Measurements from ENCODE around the gene FYN. TPM values are rescaled to one million over a fixed set of nuclear protein-coding genes. Genes with fewer than 3 reads are reported as not detected.

The FYN gene
- total and polyA plus RNA-seq, 10 of the 15 experiments (the other 5 are each of a cell fraction or from before 2014, with no cell fraction given), result 51.4 to 247 (median 138) TPM

- ChIA-PET SMC1A (ENCODE audit: uncharacterized antibody, unreplicated experiment) (no interaction called here), POLR2A (no interaction called here), RAD21 (ENCODE audit: unreplicated experiment) (interaction anchor here (1.0 kb wide), 1 partner anchor 358 kb away, joined by 3 read pairs; a partner anchor contains a TSS), CTCF (no interaction called here)
- no peak for TF ChIP-seq ZBTB11 (CRISPR knock-in tag; IDR thresholded peaks at IDR 0.05)
- TF ChIP-seq ZNF622 (IDR thresholded peaks at IDR 0.05), result no peak
- Histone ChIP-seq H3K79me2 (ENCODE audit: control insufficient read depth, insufficient read depth, low read length) (no peaks in the 10 kb centered on the region), H3K27ac (ENCODE audit: control insufficient read depth, insufficient read depth) (no peak overlapping the region), H3K4me2 (ENCODE audit: control insufficient read depth, insufficient read depth) (no peak overlapping the region), H3K9me3 (replicated peaks; ENCODE audit: control insufficient read depth, insufficient read depth, low read length) (no peaks in the 10 kb centered on the region; the same call in 2 of the 3 replicates), H3K4me3 (no peak overlapping the region), H3K36me3 (ENCODE audit: control insufficient read depth in 2 of 2, insufficient read depth in 2 of 2, low read length in 1 of 2) (no peaks in the 10 kb centered on the region), H4K20me1 (ENCODE audit: control insufficient read depth, insufficient read depth) (no peaks in the 10 kb centered on the region), H3K4me1 (ENCODE audit: control insufficient read depth, insufficient read depth, low read length) (no peaks in the 10 kb centered on the region), H2AFZ (ENCODE audit: control insufficient read depth, low read depth, low read length) (no peak overlapping the region), H3K9ac (ENCODE audit: control insufficient read depth, insufficient read depth, low read length) (no peak overlapping the region), H3K27me3 (replicated peaks in 1 of 2; ENCODE audit: control insufficient read depth in 2 of 2, insufficient read depth in 2 of 2, low read length in 1 of 2) (no peaks in the 10 kb centered on the region; a peak in 2 of 4 replicates)
- 55% methylated on average over 5 of the region's 5 CpGs for WGBS (ENCODE audit: insufficient coverage, insufficient replicate concordance, low lambda C conversion rate, missing lambda C conversion rate)
- intact Hi-C loops (cut with micrococcal nuclease; ENCODE audit: unreplicated experiment), result no loop called here
- BruUV-seq (replicated peaks), result no TSS peak
- in situ Hi-C loops (cut with MboI), result no loop called here
- no peak for ATAC-seq
- no peak for DNase-seq (ENCODE audit: low read depth, low spot score)
- FAIRE-seq, result no peak
These were observed 256.1 kb downstream of the FYN start for GRCh38 chr6:111617149-111617548.

GRCh38 chr6:111615916-111616612, 257.2 kb downstream of the FYN start:
- intact Hi-C loops (cut with micrococcal nuclease; ENCODE audit: unreplicated experiment), result no loop called here
- Histone ChIP-seq H3K9ac (ENCODE audit: control insufficient read depth, insufficient read depth, low read length) (no peak overlapping the region), H4K20me1 (ENCODE audit: control insufficient read depth, insufficient read depth) (no peaks in the 10 kb centered on the region), H3K4me2 (ENCODE audit: control insufficient read depth, insufficient read depth) (no peak overlapping the region), H3K4me3 (no peak overlapping the region), H3K4me1 (ENCODE audit: control insufficient read depth, insufficient read depth, low read length) (no peaks in the 10 kb centered on the region), H3K36me3 (ENCODE audit: control insufficient read depth in 2 of 2, insufficient read depth in 2 of 2, low read length in 1 of 2) (no peaks in the 10 kb centered on the region), H3K27ac (ENCODE audit: control insufficient read depth, insufficient read depth) (no peak overlapping the region), H3K79me2 (ENCODE audit: control insufficient read depth, insufficient read depth, low read length) (no peaks in the 10 kb centered on the region), H2AFZ (ENCODE audit: control insufficient read depth, low read depth, low read length) (no peak overlapping the region), H3K27me3 (replicated peaks in 1 of 2; ENCODE audit: control insufficient read depth in 2 of 2, insufficient read depth in 2 of 2, low read length in 1 of 2) (no peaks in the 10 kb centered on the region; a peak in 2 of 4 replicates), H3K9me3 (replicated peaks; ENCODE audit: control insufficient read depth, insufficient read depth, low read length) (no peaks in the 10 kb centered on the region; the same call in 2 of the 3 replicates)
- ChIA-PET RAD21 (ENCODE audit: unreplicated experiment) (no interaction called here), CTCF (no interaction called here), SMC1A (ENCODE audit: uncharacterized antibody, unreplicated experiment) (no interaction called here), POLR2A (no interaction called here)
- no TSS peak for BruUV-seq (replicated peaks)
- in situ Hi-C loops (cut with MboI), result no loop called here
- whole genome bisulfite sequencing (ENCODE audit: insufficient coverage, insufficient replicate concordance, low lambda C conversion rate, missing lambda C conversion rate), result 40% methylated on average over 12 of the region's 12 CpGs
- no peak for TF ChIP-seq TBL1XR1 (IDR thresholded peaks at IDR 0.05; ENCODE audit: low read depth, low read length)
- no peak for TF ChIP-seq HDGF (IDR thresholded peaks at IDR 0.05)
- no peak for TF ChIP-seq SREBF1 (IDR thresholded peaks at IDR 0.05; ENCODE audit: low read length)
- DNase-seq (ENCODE audit: low read depth, low spot score), result no peak
- ATAC-seq, result no peak
- no peak for FAIRE-seq
